GM12892 (cell line): ENCODE measurements around the gene KRTAP5-11.

Experiments
- POLR2A ChIP-seq: IDR thresholded peaks from 2 replicates; pipeline ENCODE4 v1.6.1; 2011; ENCODE audit warnings: low read depth, low read length, control low read depth
- POLR2AphosphoS5 ChIP-seq: IDR thresholded peaks from 2 replicates; pipeline ENCODE4 v1.6.1; 2011; ENCODE audit warnings: low read depth, low read length, control low read depth
- TAF1 ChIP-seq: IDR thresholded peaks from 2 replicates; pipeline ENCODE4 v1.6.1; 2011; ENCODE audit warnings: low read depth, mild to moderate bottlenecking, control low read depth, low read length, borderline replicate concordance

- no peak for TF ChIP-seq POLR2AphosphoS5
- no peak for TF ChIP-seq TAF1
- TF ChIP-seq POLR2A, result no peak
Observed at GRCh38 chr11:71581826-71582225, 849 bp downstream of the KRTAP5-11 start.
